SK-N-SH treated with all-trans-retinoic acid at 6 μM for 48 hours (cell line): ENCODE measurements around the gene BDNF.

Experiments
- CSRNP3 ChIP-seq: fragments of 250-450 bp; sonication (Bioruptor Pico); IDR thresholded peaks from 2 replicates; pipeline ENCODE4 v1.5.1; 2021; ENCODE audit warnings: mild to moderate bottlenecking, moderate library complexity
- POU6F1 ChIP-seq: fragments of 250-450 bp; sonication (Bioruptor Pico); IDR thresholded peaks from 2 replicates; pipeline ENCODE4 v1.8.0; 2021; ENCODE audit warnings: low read depth, mild to moderate bottlenecking, moderate library complexity, borderline replicate concordance
- PPARA ChIP-seq: fragments of 250-450 bp; sonication (Bioruptor Pico); IDR thresholded peaks from 2 replicates; pipeline ENCODE4 v1.5.0; 2020; ENCODE audit warnings: mild to moderate bottlenecking, borderline replicate concordance
- RARB ChIP-seq: fragments of 250-450 bp; sonication (Bioruptor Pico); IDR thresholded peaks from 2 replicates; pipeline ENCODE4 v1.8.0; 2021; ENCODE audit warnings: mild to moderate bottlenecking, moderate library complexity
- SNAI2 ChIP-seq: fragments of 250-450 bp; sonication (Bioruptor Pico); IDR thresholded peaks from 2 replicates; pipeline ENCODE4 v1.5.0; 2020; ENCODE audit warnings: mild to moderate bottlenecking, moderate library complexity
- TOX ChIP-seq: fragments of 250-450 bp; sonication (Bioruptor Pico); IDR thresholded peaks from 2 replicates; pipeline ENCODE4 v1.8.0; 2021; ENCODE audit warnings: mild to moderate bottlenecking, moderate library complexity, borderline replicate concordance
- ZFP3 ChIP-seq: fragments of 250-450 bp; sonication (Bioruptor Pico); IDR thresholded peaks from 2 replicates; pipeline ENCODE4 v1.5.0; 2020; ENCODE audit warnings: mild to moderate bottlenecking, moderate library complexity
- ZFP30 ChIP-seq: fragments of 450-650 bp; formaldehyde crosslinking; IDR thresholded peaks from 2 replicates; pipeline ENCODE4 v1.5.0; 2022; ENCODE audit warnings: mild to moderate bottlenecking, moderate library complexity
- ZNF70 ChIP-seq: fragments of 450-650 bp; formaldehyde crosslinking; IDR thresholded peaks from 2 replicates; pipeline ENCODE4 v1.5.0; 2020; ENCODE audit warnings: mild to moderate bottlenecking, moderate library complexity

- TF ChIP-seq CSRNP3 (no peak), SNAI2 (CRISPR knock-in tag) (no peak), POU6F1 (CRISPR knock-in tag) (no peak), TOX (CRISPR knock-in tag) (no peak), ZFP30 (no peak), RARB (CRISPR knock-in tag) (no peak), PPARA (no peak), ZFP3 (CRISPR knock-in tag) (no peak), ZNF70 (no peak)
These were observed 73.2 kb downstream of the BDNF start for GRCh38 chr11:27626938-27627586.
